MM.1S (cell line): ENCODE measurements around the gene TDRD3.

Source experiments
- EZH2 ChIP-seq: fragments of 300-600 bp; sonication (generic); optimal IDR thresholded peaks from 2 replicates; pipeline ENCODE3; 2017; ENCODE audit warnings: low read depth, mild to moderate bottlenecking, antibody characterized with exemption, low read length, mixed read lengths
- EZH2phosphoT487 ChIP-seq: fragments of 300-600 bp; sonication (generic); IDR thresholded peaks from 2 replicates; pipeline ENCODE4 v1.6.1; 2018; ENCODE audit warnings: antibody characterized with exemption, low read length
- TF ChIP-seq, protein P1 (sequence below): fragments of 300-600 bp; sonication (generic); IDR thresholded peaks from 2 replicates; pipeline ENCODE4 v1.5.1; 2016; ENCODE audit warnings: antibody characterized with exemption, low read length, mixed read lengths

DNA sequence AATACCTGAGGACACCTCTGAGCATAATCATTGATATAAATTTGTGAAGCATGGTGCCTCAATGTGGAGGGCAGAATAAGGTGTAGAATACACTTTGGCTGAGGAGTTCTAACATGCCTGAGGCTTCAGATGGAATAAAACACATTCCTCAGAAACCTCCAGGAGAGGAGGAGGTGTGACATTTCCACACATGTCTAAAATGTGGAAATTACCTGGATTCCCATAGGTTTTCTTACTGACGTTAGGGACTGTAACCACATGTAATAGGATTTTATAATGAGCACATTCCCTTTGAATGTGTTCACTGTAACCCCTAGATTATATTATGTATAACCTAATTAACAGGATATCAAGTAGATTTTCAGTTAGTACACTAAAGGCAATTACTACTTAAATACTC, 226.1 kb downstream of the TDRD3 start:
- TF ChIP-seq, protein P1, sequence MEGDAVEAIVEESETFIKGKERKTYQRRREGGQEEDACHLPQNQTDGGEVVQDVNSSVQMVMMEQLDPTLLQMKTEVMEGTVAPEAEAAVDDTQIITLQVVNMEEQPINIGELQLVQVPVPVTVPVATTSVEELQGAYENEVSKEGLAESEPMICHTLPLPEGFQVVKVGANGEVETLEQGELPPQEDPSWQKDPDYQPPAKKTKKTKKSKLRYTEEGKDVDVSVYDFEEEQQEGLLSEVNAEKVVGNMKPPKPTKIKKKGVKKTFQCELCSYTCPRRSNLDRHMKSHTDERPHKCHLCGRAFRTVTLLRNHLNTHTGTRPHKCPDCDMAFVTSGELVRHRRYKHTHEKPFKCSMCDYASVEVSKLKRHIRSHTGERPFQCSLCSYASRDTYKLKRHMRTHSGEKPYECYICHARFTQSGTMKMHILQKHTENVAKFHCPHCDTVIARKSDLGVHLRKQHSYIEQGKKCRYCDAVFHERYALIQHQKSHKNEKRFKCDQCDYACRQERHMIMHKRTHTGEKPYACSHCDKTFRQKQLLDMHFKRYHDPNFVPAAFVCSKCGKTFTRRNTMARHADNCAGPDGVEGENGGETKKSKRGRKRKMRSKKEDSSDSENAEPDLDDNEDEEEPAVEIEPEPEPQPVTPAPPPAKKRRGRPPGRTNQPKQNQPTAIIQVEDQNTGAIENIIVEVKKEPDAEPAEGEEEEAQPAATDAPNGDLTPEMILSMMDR: no peak
- TF ChIP-seq EZH2phosphoT487 (no peak), EZH2 (no peak)
